Uterus (tissue), 4 donors: Measurements from ENCODE around the gene PRRC2A. TPM values are rescaled to one million over a fixed set of nuclear protein-coding genes. Genes with fewer than 3 reads are reported as not detected.

Source experiments
- DNase-seq, 2 donors: peaks; one replicate each; pipeline ENCODE4 v3.0.0-alpha.2; 2019 to 2020
- H3K27ac ChIP-seq, 2 donors: fragments of 200-600 bp; sonication (generic); 1 replicate in 1 of 2; 2 replicates in 1 of 2; pipeline ENCODE4 v1.5.1; 2016 to 2018
- H3K27me3 ChIP-seq, 2 donors: fragments of 200-600 bp; sonication (generic); one replicate each; pipeline ENCODE4 v1.5.1; 2018 to 2019; ENCODE audit warnings: control low read depth in 1 of 2
- H3K36me3 ChIP-seq, 2 donors: fragments of 200-600 bp; sonication (generic); one replicate each; pipeline ENCODE4 v1.5.1; 2019; ENCODE audit warnings: control low read depth in 1 of 2
- H3K4me1 ChIP-seq, 2 donors: fragments of 200-600 bp; sonication (generic); one replicate each; pipeline ENCODE4 v1.5.1; 2018 to 2019; ENCODE audit warnings: control low read depth in 1 of 2
- H3K4me3 ChIP-seq, 2 donors: fragments of 200-600 bp; sonication (generic); 1 replicate in 1 of 2; 2 replicates in 1 of 2; pipeline ENCODE4 v1.5.1; 2018 to 2019; ENCODE audit warnings: mild to moderate bottlenecking in 1 of 2
- H3K9me3 ChIP-seq, 2 donors: fragments of 200-600 bp; sonication (generic); one replicate each; pipeline ENCODE4 v1.5.1; 2019; ENCODE audit warnings: control low read depth in 1 of 2
- CTCF ChIP-seq, 4 experiments: fragments of 200-600 bp in 2 of 4; fragments of 450-650 bp in 2 of 4; sonication (generic) in 2 of 4; IDR thresholded peaks; one replicate each; pipeline ENCODE4 v1.5.1; 2016 to 2019; ENCODE audit warnings: antibody characterized with exemption in 4 of 4, mild to moderate bottlenecking in 2 of 4, moderate library complexity in 1 of 4
- POLR2A ChIP-seq, 2 donors: fragments of 450-650 bp; IDR thresholded peaks; one replicate each; pipeline ENCODE4 v1.6.1; 2016; ENCODE audit warnings: antibody characterized with exemption in 2 of 2, mild to moderate bottlenecking in 1 of 2, moderate library complexity in 1 of 2
- intact Hi-C: fragments of 100-400 bp; cut with DNase I; formaldehyde crosslinking; loops from one replicate; pipeline ENCODE4 v1.15.1; 2023; ENCODE audit warnings: low total_unique reads
- total RNA-seq, 4 donors: library from RNA; depleted of rRNA in 3 of 4; stranded (reverse); fragments of >200 nt in 3 of 4; gene quantifications; one replicate each; pipeline versions ENCODE4 v1.1.0 to v1.2.4, GENCODE V29; 2014 to 2023
- donor health status: DM: yes; HTN: yes; CAD: no.

The PRRC2A gene
- total RNA-seq, 4 donors from 2014 or later = 35.4 to 218 (median 48.0) TPM

GRCh38 chr6:31639043-31639442, 18.5 kb downstream of the PRRC2A start:
- H3K9me3 ChIP-seq = no peaks in the 10 kb centered on the region
- H3K4me3 ChIP-seq = no peak overlapping the region
- DNase-seq = no peak
- H3K4me1 ChIP-seq = no peaks in the 10 kb centered on the region
- H3K36me3 ChIP-seq = no peaks in the 10 kb centered on the region
- H3K27me3 ChIP-seq = no peaks in the 10 kb centered on the region
- H3K27ac ChIP-seq = no peak overlapping the region
- intact Hi-C loops = no loop called here
- TF ChIP-seq POLR2A (IDR thresholded peaks at IDR 0.05) (no peak), CTCF (IDR thresholded peaks at IDR 0.05) (no peak)

GRCh38 chr6:31639449-31639861, 18.9 kb downstream of the PRRC2A start:
- TF ChIP-seq POLR2A (IDR thresholded peaks at IDR 0.05) (no peak), CTCF (IDR thresholded peaks at IDR 0.05) (no peak)
- Histone ChIP-seq H3K27me3 (no peaks in the 10 kb centered on the region), H3K27ac (no peak overlapping the region), H3K9me3 (no peaks in the 10 kb centered on the region), H3K36me3 (no peaks in the 10 kb centered on the region), H3K4me1 (no peaks in the 10 kb centered on the region), H3K4me3 (no peak overlapping the region)
- intact Hi-C loops = no loop called here
- DNase-seq = no peak

GRCh38 chr6:31640612-31641011, 20.1 kb downstream of the PRRC2A start:
- Histone ChIP-seq H3K36me3 (no peaks in the 10 kb centered on the region), H3K4me1 (no peaks in the 10 kb centered on the region), H3K9me3 (no peaks in the 10 kb centered on the region), H3K27ac (no peak overlapping the region), H3K27me3 (no peaks in the 10 kb centered on the region), H3K4me3 (no peak overlapping the region)
- intact Hi-C loops = no loop called here
- TF ChIP-seq POLR2A (IDR thresholded peaks at IDR 0.05) (no peak), CTCF (IDR thresholded peaks at IDR 0.05) (no peak)
- no peak for DNase-seq

GRCh38 chr6:31641370-31641769, 20.9 kb downstream of the PRRC2A start:
- no peak overlapping the region for H3K27ac ChIP-seq
- no peaks in the 10 kb centered on the region for H3K4me1 ChIP-seq
- no peaks in the 10 kb centered on the region for H3K36me3 ChIP-seq
- intact Hi-C loops = no loop called here
- TF ChIP-seq POLR2A (IDR thresholded peaks at IDR 0.05) (no peak), CTCF (IDR thresholded peaks at IDR 0.05) (no peak)
- DNase-seq = no peak
- no peaks in the 10 kb centered on the region for H3K27me3 ChIP-seq
- H3K4me3 ChIP-seq = no peak overlapping the region
- H3K9me3 ChIP-seq = no peaks in the 10 kb centered on the region

- DNase-seq = no peak
- Histone ChIP-seq H3K9me3 (no peaks in the 10 kb centered on the region), H3K4me1 (no peaks in the 10 kb centered on the region), H3K27ac (no peak overlapping the region), H3K27me3 (no peaks in the 10 kb centered on the region), H3K4me3 (no peak overlapping the region), H3K36me3 (no peaks in the 10 kb centered on the region)
- TF ChIP-seq CTCF (IDR thresholded peaks at IDR 0.05) (no peak), POLR2A (IDR thresholded peaks at IDR 0.05) (no peak)
- intact Hi-C loops = no loop called here
Observed at GRCh38 chr6:31642798-31643570, 22.5 kb downstream of the PRRC2A start.
